Coronary artery (tissue), 2 donors: ENCODE results near the gene GMFB.
"Not testable (repeated sequence)": the region's sequence is repeated elsewhere in the genome, so short reads cannot be mapped to it uniquely, and the experiment has no call there.

Experiments
- DNase-seq: peaks from one replicate; pipeline ENCODE4 v3.0.0-alpha.2; 2017; ENCODE audit warnings: low spot score
- H3K27ac ChIP-seq, 2 donors: fragments of 200-600 bp; sonication (generic); one replicate each; pipeline ENCODE4 v1.5.1; 2016 to 2019
- H3K4me3 ChIP-seq: fragments of 200-600 bp; sonication (generic); 2 replicates; pipeline ENCODE4 v1.5.1; 2016; ENCODE audit warnings: mild to moderate bottlenecking, moderate library complexity
- TF ChIP-seq, protein P1 (sequence below): fragments of 200-600 bp; sonication (generic); IDR thresholded peaks from one replicate; pipeline ENCODE4 v1.5.1; 2019; ENCODE audit warnings: antibody characterized with exemption

Gene GMFB

DNA sequence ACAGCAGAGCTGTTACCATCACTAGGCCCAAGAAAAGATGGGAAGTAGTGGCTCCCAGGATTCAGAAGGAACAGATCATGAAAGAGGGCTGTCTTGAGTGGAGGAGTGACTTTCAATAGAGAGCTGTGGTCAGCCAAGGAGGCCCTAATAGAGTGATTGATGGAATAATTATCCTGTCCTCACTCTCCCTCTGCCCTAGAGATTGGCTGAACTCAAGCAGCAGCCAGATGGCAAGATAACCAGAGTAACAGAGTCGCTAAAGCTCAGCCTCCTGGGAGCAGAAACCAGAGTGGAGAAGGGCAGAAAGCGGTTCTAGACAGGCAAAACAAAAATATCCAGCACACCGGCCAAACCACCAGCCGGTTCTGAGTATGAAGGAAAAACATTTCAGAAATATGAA lies 23.1 kb downstream of the GMFB start:
- no peak for DNase-seq
- H3K4me3 ChIP-seq: no peak overlapping the region

DNA sequence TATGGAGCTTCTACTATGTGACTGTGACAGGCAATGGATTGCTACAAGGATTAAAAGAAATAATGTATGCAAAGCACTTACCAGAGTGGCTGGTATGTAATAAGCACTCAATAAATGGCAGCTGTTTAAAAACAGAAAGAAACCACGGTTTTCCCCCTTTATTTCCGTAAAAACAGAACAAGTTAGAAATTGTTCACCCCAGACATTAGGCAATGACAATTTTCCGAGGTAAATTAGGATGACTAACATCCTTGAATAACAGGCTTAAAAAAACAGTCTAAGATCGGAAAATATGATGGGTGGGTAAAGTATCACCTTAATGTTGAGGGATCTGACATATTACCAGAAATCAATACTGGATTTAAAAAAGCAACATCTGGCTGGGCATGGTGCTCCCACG lies 26.7 kb downstream of the GMFB start:
- no peak for DNase-seq
- TF ChIP-seq, protein P1, sequence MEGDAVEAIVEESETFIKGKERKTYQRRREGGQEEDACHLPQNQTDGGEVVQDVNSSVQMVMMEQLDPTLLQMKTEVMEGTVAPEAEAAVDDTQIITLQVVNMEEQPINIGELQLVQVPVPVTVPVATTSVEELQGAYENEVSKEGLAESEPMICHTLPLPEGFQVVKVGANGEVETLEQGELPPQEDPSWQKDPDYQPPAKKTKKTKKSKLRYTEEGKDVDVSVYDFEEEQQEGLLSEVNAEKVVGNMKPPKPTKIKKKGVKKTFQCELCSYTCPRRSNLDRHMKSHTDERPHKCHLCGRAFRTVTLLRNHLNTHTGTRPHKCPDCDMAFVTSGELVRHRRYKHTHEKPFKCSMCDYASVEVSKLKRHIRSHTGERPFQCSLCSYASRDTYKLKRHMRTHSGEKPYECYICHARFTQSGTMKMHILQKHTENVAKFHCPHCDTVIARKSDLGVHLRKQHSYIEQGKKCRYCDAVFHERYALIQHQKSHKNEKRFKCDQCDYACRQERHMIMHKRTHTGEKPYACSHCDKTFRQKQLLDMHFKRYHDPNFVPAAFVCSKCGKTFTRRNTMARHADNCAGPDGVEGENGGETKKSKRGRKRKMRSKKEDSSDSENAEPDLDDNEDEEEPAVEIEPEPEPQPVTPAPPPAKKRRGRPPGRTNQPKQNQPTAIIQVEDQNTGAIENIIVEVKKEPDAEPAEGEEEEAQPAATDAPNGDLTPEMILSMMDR: no peak
- H3K4me3 ChIP-seq: no peak overlapping the region
- no peak overlapping the region for H3K27ac ChIP-seq

More for the DNA sequence above, 23.1 kb downstream of the GMFB start:
- no peak overlapping the region for H3K27ac ChIP-seq
- TF ChIP-seq, protein P1: no peak

DNA sequence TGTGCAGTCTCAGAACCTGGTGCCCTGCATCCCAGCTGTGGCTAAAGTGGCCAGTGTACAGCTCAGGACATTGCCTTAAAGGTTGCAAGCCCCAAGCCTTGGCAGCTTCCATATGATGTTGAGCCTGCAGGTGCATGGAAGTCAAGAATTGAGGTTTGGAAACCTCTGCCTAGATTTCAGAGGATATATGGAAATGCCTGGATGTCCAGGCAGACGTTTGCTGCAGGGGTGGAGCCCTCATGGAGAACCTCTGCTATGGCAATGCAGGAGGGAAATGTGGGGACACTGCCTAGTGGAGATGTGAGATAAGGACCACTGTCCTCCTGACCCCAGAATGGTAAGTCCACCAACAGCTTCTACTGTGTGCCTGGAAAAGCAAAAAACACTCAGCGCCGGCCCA lies 29.7 kb downstream of the GMFB start:
- no peak for DNase-seq
- H3K4me3 ChIP-seq: no peak overlapping the region
- no peak overlapping the region for H3K27ac ChIP-seq
- TF ChIP-seq, protein P1: no peak

DNA sequence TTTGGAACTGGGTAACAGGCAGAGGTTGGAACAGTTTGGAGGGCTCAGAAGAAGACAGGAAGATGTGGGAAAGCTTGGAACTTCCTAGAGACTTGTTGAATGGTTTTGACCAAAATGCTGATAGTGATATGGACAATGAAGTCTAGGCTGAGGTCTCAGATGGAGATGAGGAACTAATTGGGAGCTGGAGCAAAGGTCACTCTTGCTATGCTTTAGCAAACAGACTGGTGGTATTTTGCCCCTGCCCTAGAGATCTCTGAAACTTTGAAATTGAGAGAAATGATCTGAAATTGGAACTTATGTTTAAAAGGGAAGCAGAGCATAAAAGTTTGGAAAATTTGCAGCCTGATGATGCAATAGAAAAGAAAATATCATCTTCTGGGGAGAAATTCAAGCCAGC lies 30.2 kb downstream of the GMFB start:
- H3K4me3 ChIP-seq, H3K27ac ChIP-seq, DNase-seq: not testable (repeated sequence)

DNA sequence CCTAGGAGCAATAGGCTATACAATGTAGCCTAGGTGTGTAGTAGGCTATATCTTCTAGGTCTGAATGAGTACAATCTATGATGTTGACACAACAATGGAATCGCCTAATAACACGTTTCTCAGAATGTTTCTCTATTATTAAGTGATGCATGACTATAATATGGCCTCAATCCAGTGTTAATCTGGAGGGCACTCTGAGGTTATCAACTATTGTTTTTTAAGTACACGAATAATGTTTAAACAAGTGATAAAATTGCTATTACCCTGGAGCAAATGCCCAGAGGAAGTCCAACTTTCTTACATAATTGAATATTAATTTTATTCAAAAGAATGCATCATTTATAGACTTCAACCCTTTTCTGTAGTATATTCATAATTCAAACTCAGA lies 31.2 kb downstream of the GMFB start:
- TF ChIP-seq, protein P1: no peak
- no peak for DNase-seq
- Histone ChIP-seq H3K4me3 (no peak overlapping the region), H3K27ac (no peak overlapping the region)

DNA sequence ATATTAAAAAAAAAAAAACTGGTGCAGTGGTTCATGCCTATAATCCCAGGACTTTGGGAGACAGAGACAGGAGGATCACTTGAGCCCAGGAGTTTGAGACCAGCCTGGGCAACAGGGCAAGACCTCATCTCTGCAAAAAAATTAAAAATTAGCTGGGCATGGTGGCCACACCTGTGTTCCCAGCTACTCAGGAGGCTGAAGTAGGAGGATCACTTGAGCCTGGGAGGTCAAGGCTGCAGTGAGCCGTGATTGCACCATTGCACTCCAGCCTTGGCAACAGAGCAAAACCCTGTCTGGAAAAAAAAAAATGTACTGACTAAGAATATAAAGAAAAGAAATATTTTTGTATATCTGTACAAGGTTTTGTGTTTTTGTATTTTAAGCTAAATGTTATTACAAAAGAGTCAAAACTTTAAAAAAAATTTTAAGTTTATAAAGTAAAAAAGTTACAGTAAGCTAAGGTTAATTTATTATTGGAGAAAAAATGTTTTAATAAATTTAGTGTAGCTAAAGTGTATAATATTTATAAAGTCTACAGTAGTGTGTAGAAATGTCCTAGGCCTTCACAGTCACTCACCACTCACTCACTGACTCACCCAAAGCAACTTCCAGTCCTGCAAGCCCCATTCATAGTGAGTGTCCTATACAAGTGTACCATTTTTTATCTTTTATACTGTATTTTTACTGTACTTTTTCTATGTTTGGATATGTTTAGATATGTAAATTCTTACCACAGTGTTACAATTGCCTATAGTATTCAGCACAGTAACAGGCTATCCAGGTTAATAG lies 31.8 kb downstream of the GMFB start:
- H3K4me3 ChIP-seq, DNase-seq, H3K27ac ChIP-seq: not testable (repeated sequence)

DNA sequence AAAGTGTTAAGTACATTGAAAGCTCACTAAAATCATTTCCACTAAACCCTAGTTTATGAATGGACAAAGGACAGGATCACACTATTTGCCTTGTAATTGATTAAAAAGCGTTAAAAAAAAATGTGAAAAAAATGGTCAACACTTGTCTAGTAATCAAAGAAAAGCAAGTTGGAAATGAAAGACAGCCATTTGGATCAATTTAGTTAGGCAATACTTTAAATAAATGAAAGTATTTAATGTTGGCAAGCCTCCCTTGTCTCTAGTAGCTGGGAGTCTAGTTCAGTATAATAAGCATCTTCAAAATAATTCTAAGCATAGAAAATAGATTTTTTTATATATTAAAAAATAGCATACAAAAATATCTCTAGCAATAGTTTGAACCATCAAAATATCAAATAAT lies 33.4 kb downstream of the GMFB start:
- Histone ChIP-seq H3K27ac (no peak overlapping the region), H3K4me3 (no peak overlapping the region)
- TF ChIP-seq, protein P1: no peak
- DNase-seq: no peak

DNA sequence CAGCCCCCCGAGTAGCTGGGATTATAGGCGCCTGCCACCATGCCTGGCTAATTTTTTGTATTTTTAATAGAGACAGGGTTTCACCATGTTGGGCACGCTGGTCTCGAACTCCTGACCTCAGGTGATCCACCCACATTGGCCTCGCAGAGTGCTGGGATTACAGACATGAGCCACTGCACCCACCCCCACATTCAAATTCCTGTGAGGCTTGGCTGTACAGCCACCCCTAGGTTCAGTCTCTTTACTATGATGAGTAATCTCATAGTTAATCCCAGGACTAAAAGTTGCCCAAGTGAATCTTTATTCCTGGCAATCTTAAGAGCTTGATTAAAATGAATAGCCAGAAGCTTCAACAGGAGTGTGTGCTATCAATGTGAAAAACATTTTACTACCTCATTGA lies 34.8 kb downstream of the GMFB start:
- H3K27ac ChIP-seq, DNase-seq, H3K4me3 ChIP-seq: not testable (repeated sequence)

DNA sequence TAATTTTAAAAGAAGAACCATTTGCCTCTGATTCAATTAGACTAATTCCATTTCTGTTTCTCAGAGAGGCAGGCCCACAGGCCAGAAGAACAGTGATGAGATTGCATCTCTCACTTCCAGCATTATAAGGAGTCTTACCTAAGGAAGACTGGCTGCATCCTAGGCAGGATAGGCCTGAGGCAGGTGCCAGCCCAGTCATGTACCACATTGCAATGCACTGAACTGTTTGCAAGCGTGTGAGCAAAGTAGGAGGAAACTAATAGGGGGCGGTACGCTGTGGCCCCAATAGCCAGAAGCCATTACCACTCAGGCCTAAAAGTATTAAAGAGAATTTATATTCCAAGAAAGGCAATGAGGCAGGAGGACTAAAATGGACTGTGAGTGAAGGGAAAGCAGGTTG lies 35.5 kb downstream of the GMFB start:
- TF ChIP-seq, protein P1: no peak
- DNase-seq: no peak
- no peak overlapping the region for H3K27ac ChIP-seq
- H3K4me3 ChIP-seq: no peak overlapping the region
